SH-SY5Y (cell line): ENCODE measurements around the gene DTNBP1.

Experiments
- GATA2 ChIP-seq: IDR thresholded peaks from 2 replicates; pipeline ENCODE4 v1.6.1; 2011; ENCODE audit warnings: mild to moderate bottlenecking, low read depth, low read length
- GATA3 ChIP-seq: IDR thresholded peaks from 2 replicates; pipeline ENCODE4 v1.6.1; 2011; ENCODE audit warnings: low read depth, mild to moderate bottlenecking, low read length, moderate library complexity

GRCh38 chr6:15685619-15686018 is 22.8 kb upstream of the DTNBP1 start:
- TF ChIP-seq GATA2: no peak
- TF ChIP-seq GATA3: no peak
